Natural killer cell (primary cell): ENCODE data around the gene DAPK1. TPM values are rescaled to one million over a fixed set of nuclear protein-coding genes. Genes with fewer than 3 reads are reported as not detected.

Experiments
- ATAC-seq, 3 donors: fragments of 150-1000 bp in 2 of 3; fragments of 200-7000 bp in 1 of 3; cut with Tn5 transposase; 1 replicate in 1 of 3; 2 replicates in 2 of 3; pipeline ENCODE4 v1.10.0; 2021; ENCODE audit warnings: mild to moderate bottlenecking in 2 of 3, moderate library complexity in 2 of 3
- DNase-seq, 2 donors: peaks; one replicate each; pipeline versions ENCODE4 v3.0.0 to v3.0.0-alpha.2; 2013 to 2021; ENCODE audit warnings: mixed read lengths in 1 of 2
- H3K27ac ChIP-seq: one replicate; pipeline ENCODE4 v1.5.1; 2013; ENCODE audit warnings: mild to moderate bottlenecking, low read length
- H3K27me3 ChIP-seq: one replicate; pipeline ENCODE4 v1.6.1; 2013; ENCODE audit warnings: low read length; ENCODE audit not compliant: control insufficient read depth, insufficient read depth
- H3K36me3 ChIP-seq: one replicate; pipeline ENCODE4 v1.6.1; 2013; ENCODE audit warnings: low read length; ENCODE audit not compliant: control insufficient read depth, insufficient read depth
- H3K4me1 ChIP-seq: one replicate; pipeline ENCODE4 v1.6.1; 2013; ENCODE audit warnings: low read length; ENCODE audit not compliant: control insufficient read depth, insufficient read depth
- H3K4me3 ChIP-seq: one replicate; pipeline ENCODE4 v1.5.1; 2013; ENCODE audit warnings: low read length
- H3K9me3 ChIP-seq: one replicate; pipeline ENCODE4 v1.6.1; 2013; ENCODE audit warnings: low read length; ENCODE audit not compliant: control insufficient read depth, insufficient read depth
- H3K27ac Mint-ChIP-seq, 2 donors: one replicate each; pipeline ENCODE4 v1.8.0; 2022; ENCODE audit warnings: mild to moderate bottlenecking in 2 of 2, mixed read lengths in 2 of 2, moderate library complexity in 1 of 2
- H3K27me3 Mint-ChIP-seq, 2 donors: one replicate each; pipeline ENCODE4 v1.8.0; 2022; ENCODE audit warnings: low read depth in 2 of 2, mixed read lengths in 2 of 2
- H3K36me3 Mint-ChIP-seq: one replicate; pipeline ENCODE4 v1.8.0; 2022; ENCODE audit warnings: mixed read lengths
- H3K4me1 Mint-ChIP-seq, 2 donors: one replicate each; pipeline ENCODE4 v1.8.0; 2022; ENCODE audit warnings: mixed read lengths in 2 of 2
- H3K4me3 Mint-ChIP-seq: one replicate; pipeline ENCODE4 v1.8.0; 2022; ENCODE audit warnings: mild to moderate bottlenecking, moderate library complexity, mixed read lengths
- H3K9me3 Mint-ChIP-seq, 2 donors: one replicate each; pipeline ENCODE4 v1.8.0; 2022; ENCODE audit warnings: mixed read lengths in 2 of 2
- CTCF ChIP-seq: fragments of 200-600 bp; IDR thresholded peaks from one replicate; pipeline ENCODE4 v1.8.0; 2022; ENCODE audit warnings: antibody characterized with exemption
- WGBS: methylation state at CpG from one replicate; pipeline ENCODE4 v1.1.7; 2013; ENCODE audit warnings: missing lambda C conversion rate; ENCODE audit not compliant: insufficient coverage; 5-methylcytosine and 5-hydroxymethylcytosine counted together
- intact Hi-C: fragments of 100-400 bp; cut with micrococcal nuclease; formaldehyde crosslinking; loops from one replicate; pipeline ENCODE4 v1.14.2; 2022
- total RNA-seq, 4 donors: library from RNA; stranded (reverse); fragments of 120-200 nt in 1 of 4; gene quantifications; one replicate each; pipeline versions ENCODE4 v1.2.3 to v1.2.4, GENCODE V29; 2013 to 2022

The DAPK1 gene
- total RNA-seq, 3 donors from 2014 or later (not counting 1 experiment from before 2014, with no cell fraction given) = 12.2 to 26.5 (median 22.7) TPM

- DNase-seq (no peak), ATAC-seq (no peak)
- no peaks in the 10 kb centered on the region for H3K9me3 ChIP-seq
- H3K27me3 ChIP-seq = no peaks in the 10 kb centered on the region
- no peaks in the 10 kb centered on the region for H3K36me3 ChIP-seq
- H3K27ac ChIP-seq = no peak overlapping the region
- Mint-ChIP-seq H3K4me3 (no peak overlapping the region), H3K9me3 (no peaks in the 10 kb centered on the region), H3K27ac (no peak overlapping the region), H3K36me3 (no peaks in the 10 kb centered on the region), H3K27me3 (peaks cover 0 to 3% of the 10 kb centered on the region in 2 donors), H3K4me1 (no peaks in the 10 kb centered on the region)
- no peak overlapping the region for H3K4me3 ChIP-seq
- intact Hi-C loops = no loop called here
- 93% methylated on average over 10 of the region's 10 CpGs for WGBS
- H3K4me1 ChIP-seq = no peaks in the 10 kb centered on the region
- no peak for TF ChIP-seq CTCF
These were observed 84.4 kb downstream of the DAPK1 start for GRCh38 chr9:87581949-87582637.

- no peaks in the 10 kb centered on the region for H3K36me3 Mint-ChIP-seq
- Histone ChIP-seq H3K4me3 (no peak overlapping the region), H3K27ac (no peak overlapping the region), H3K27me3 (no peaks in the 10 kb centered on the region), H3K9me3 (no peaks in the 10 kb centered on the region), H3K36me3 (no peaks in the 10 kb centered on the region), H3K4me1 (no peaks in the 10 kb centered on the region)
- peaks cover 0 to 3% of the 10 kb centered on the region in 2 donors for H3K27me3 Mint-ChIP-seq
- intact Hi-C loops = no loop called here
- TF ChIP-seq CTCF = no peak
- H3K27ac Mint-ChIP-seq = no peak overlapping the region
- H3K9me3 Mint-ChIP-seq = no peaks in the 10 kb centered on the region
- H3K4me3 Mint-ChIP-seq = no peak overlapping the region
- ATAC-seq (no peak), DNase-seq (no peak)
- no peaks in the 10 kb centered on the region for H3K4me1 Mint-ChIP-seq
These were observed 86.7 kb downstream of the DAPK1 start for GRCh38 chr9:87584326-87584725.

GRCh38 chr9:87585123-87585855 is 87.6 kb downstream of the DAPK1 start:
- no peaks in the 10 kb centered on the region for H3K4me1 ChIP-seq

More at GRCh38 chr9:87585123-87585855, 87.6 kb downstream of the DAPK1 start:
- TF ChIP-seq CTCF = no peak
- H3K36me3 ChIP-seq = no peaks in the 10 kb centered on the region
- no peaks in the 10 kb centered on the region for H3K9me3 Mint-ChIP-seq
- 83% methylated on average over 3 of the region's 5 CpGs for WGBS
- peaks cover 0 to 3% of the 10 kb centered on the region in 2 donors for H3K27me3 Mint-ChIP-seq
- intact Hi-C loops = no loop called here
- no peak overlapping the region for H3K27ac Mint-ChIP-seq
- ATAC-seq = no peak
- H3K36me3 Mint-ChIP-seq = no peaks in the 10 kb centered on the region
- no peak overlapping the region for H3K27ac ChIP-seq
- H3K9me3 ChIP-seq = no peaks in the 10 kb centered on the region
- H3K4me1 Mint-ChIP-seq = no peaks in the 10 kb centered on the region
- no peak overlapping the region for H3K4me3 Mint-ChIP-seq
- no peaks in the 10 kb centered on the region for H3K27me3 ChIP-seq
- no peak overlapping the region for H3K4me3 ChIP-seq
- no peak for DNase-seq
